ENCODE measurements around the gene MEG3.

MEG3 gene

GRCh38 chr14:100834082-100834793 is 8.3 kb downstream of the MEG3 start:
- no peak for DNase-seq

DNA sequence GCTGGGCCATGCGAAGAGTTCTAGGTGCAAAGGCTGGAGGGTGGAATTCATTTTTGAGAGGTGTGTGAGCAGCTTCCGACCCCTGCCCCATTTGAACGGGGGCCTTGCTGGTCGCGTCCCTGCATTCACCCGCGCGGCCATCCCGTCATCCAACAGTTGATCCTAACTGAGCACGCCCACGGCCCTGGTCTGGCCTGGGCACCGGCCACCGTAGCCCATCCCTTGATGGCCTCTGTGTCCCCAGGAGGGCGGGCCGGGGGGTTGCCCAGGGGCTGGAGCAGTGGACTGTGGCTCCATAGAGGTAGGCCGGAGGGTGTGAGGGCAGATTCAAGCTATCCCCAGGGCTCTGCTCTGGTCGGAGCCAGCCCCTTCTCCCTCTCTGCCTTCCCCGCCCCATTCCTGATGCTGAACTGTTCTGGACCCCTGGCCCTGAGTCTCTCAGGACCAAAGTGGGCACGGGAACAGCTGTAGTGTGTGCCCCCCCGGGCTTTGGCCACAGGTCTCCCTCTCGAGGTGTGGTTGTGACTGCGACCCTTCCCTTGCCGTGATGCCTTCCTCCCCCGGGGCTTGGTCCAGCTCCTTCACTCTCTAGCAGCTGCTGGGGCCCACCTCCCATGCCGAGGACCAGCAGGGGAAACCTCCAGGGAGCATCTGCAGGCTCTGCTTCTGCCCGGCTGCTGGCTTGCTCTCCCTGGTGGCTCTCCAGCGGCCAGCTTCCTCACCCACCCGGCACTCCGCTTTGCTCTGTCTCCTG is 9.1 kb downstream of the MEG3 start:
- no peak for DNase-seq

DNA sequence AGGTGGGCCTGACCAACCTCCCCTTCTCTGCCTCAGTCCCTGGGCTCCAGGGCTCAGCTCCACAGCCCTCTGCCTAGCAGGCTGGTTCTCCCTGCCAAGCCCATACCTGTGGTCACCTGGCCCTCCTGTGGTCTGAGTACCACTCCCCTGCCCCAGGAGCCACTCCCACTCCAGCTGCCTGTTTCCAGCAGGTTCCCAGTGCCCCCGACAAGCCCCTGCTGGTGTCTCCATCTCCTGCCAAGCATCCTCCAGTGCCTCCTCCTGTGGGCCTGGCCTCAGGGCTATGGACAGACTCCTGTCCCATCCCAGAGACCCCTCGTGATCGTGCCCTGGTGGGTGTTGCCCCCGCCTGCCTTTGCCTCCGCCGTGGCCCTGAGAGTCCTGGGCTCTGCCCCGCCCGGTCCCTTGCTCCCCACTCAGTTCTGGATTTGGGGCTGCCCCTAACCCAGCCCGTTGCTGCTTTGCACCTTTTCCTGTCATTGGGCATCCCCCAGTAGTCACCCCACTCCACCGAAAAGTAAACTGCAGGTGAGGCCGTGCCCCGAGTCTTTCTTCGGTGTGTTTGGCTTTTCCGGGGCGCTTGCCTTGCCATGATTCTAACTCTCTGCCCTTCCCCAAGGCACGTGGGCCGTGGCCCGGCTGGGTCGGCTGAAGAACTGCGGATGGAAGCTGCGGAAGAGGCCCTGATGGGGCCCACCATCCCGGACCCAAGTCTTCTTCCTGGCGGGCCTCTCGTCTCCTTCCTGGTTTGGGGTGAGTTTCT is 9.8 kb downstream of the MEG3 start:
- no peak for DNase-seq

DNA sequence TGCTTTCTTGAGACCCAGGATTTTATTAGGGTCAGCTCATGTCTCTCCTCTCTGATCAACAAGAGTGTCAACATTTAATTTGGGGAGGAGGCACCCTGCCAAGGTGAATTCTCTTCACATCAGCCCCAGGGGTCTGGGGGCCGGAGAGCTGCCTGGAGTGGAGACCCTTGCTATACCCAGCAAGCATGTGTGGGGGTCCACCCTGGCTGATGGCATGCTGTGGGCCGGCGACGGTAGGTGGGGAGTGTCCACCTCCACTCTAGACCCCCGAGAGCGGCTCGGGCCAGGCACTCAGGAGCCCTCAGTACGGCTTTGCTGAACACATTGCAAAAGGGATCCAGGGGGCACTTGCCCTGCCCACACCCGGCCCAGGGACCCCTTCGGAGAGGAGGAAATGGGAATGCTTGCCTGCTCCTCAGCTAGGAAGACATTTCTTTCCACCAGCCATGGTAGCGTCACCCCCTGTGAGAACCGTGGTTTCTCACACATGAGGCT is 10.4 kb downstream of the MEG3 start:
- DNase-seq, result no peak

- peak; percentile 36 for DNase-seq
Measured at GRCh38 chr14:100836941-100837804, 11.3 kb downstream of the MEG3 start.

DNA sequence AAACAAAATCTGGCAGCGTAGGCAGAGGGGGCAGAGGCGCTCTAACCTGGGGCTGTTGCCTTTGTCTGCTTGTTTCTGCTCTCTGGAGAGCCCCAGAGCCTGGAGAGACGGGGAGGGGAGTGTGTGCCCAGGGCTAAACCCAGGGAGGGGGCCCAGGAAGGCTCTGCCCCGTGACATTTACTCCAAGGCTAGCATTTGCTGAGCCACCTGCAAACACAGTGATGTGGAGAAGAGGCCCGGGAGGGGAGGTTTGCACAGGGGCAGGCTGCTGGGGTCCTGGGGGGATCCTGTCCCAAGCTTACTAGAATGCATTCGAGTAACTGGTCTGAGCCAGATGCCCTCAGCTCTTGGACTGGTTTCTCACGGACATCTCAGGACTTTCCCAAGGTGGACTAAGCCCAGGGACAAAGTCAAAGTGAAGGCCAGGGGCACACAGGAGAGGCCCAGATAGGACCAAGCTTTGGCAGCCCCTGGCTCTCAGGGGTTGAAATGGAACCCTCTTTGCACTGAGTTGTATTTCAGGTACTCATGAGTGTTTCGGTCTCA is 12.0 kb downstream of the MEG3 start:
- no peak for DNase-seq

GRCh38 chr14:100838493-100839314 is 12.8 kb downstream of the MEG3 start:
- DNase-seq, result no peak

DNA sequence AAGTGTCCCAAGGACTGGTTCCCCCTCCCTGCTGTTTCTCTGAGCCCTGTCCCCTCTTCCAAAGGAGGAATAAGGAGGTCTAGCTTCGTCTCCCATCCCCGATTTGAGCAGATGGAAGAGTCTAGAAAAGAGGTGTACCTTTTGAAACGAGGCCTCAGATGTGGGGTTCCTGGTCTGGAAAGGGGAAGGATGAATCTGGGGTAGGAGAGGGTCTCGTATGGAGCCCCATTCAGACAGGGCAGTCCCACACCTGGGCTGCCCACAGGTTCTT is 13.3 kb downstream of the MEG3 start:
- no peak for DNase-seq

DNA sequence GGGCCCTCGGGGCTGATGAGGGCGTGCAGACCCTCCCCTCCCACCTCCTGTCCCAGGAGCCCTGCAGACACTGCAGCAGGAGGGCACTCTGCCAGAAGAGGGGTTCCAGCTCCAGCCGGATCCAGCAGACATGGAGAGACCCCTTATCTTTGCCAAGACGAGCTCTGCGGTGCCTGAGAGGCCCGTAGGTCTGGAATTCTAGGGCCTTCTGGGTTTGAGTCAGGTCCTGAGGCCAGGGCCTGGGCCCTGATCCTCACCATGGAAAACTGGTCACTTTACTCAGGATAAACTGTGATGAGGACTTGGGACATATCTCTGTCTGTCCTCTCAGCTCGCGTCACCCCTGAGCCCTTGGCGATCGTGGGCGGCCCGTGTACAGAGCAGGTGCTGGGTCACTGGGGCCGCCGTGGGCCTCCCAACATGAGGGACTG is 13.8 kb downstream of the MEG3 start:
- no peak for DNase-seq

- no peak for DNase-seq
Measured at GRCh38 chr14:100840286-100841065, 14.6 kb downstream of the MEG3 start.

- DNase-seq, result no peak
Measured at GRCh38 chr14:100841066-100841760, 15.3 kb downstream of the MEG3 start.

DNA sequence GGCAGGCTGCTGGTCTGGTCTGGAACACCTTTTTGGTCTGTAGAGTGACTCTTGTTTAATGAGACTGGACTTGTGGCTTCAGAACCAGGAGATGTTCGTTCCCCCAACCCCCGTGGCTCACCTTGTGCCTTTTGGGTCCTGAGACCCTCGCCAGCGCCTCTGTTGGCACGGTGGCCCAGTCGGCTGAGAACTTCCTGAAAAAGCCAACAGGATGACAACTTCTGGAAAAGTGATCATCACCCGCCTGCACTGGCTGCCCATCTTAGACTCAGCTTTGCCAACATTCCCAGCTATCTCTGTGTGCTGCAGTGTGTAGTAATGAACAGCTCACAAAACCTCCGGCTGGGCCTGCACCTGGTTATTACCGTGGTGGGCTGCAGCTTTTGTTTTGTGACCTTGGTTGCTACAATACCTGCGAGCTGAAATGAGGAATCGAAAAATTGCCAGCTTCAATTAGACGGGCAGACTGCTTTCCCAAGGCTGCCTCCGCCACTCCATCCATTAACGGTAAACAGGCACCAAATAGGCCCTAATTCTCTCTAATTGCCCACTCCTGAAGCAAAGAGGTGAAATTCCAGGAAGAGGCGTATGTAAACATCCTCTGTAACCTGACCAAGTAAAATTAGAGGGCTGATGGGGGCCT is 16.0 kb downstream of the MEG3 start:
- peak; percentile 94 for DNase-seq

- DNase-seq, result peak; percentile 38
Measured at GRCh38 chr14:100842799-100843198, 16.9 kb downstream of the MEG3 start.

DNA sequence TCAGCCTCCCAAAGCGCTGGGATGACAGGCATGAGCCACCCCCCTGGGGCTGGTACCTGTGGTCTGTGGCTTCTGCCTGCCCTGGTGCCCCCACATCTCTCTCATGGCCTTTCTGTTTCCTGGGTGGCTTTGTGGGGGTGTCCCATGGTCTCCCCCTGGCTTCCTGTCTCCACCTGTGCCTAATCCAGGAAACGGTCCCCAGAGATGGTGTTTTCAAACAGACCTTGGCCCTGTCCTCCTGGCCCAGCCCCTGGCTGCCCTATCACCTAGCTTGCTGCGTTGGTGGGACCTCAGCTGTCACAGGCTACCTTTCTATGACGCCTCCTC is 18.1 kb downstream of the MEG3 start:
- no peak for DNase-seq

DNA sequence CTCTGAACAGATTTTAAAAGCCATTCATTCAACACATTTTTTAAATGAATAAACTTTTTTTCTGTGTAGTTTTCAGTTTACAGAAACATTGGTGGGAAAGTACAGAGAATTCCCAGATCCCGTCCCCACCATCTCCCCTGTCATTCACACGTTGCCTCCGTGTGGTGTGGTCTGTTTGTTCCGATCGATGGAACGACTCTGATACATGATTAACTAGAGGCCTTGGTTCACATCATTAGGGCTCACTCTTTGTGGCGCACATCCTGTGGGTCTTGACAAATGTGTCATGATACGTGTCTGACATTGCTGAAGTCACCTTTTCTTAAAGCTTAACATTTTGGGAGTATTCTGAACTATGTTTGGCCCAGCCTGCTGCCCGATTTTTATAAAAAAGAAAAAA is 18.5 kb downstream of the MEG3 start:
- DNase-seq, result no peak

DNA sequence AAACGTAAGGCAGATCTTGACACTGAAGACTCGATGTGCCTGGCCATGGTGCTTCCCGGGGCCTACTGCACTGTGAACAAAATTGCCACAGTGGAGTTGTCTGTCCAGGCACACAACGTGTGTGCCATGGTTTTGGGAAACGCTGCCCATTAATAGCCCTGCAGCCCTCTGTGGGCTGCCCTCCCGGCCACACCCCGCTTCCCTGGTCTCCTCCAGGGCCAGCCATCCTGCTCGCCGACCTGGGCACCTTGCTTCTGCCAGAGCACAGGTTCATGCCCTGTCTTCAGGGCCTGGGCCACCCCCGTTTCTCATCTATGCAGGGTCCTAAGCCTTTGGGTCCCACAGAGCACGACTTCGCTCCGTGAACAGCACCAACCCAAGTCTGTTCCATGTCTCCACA is 18.9 kb downstream of the MEG3 start:
- DNase-seq, result no peak

GRCh38 chr14:100845341-100845740 is 19.4 kb downstream of the MEG3 start:
- no peak for DNase-seq

DNA sequence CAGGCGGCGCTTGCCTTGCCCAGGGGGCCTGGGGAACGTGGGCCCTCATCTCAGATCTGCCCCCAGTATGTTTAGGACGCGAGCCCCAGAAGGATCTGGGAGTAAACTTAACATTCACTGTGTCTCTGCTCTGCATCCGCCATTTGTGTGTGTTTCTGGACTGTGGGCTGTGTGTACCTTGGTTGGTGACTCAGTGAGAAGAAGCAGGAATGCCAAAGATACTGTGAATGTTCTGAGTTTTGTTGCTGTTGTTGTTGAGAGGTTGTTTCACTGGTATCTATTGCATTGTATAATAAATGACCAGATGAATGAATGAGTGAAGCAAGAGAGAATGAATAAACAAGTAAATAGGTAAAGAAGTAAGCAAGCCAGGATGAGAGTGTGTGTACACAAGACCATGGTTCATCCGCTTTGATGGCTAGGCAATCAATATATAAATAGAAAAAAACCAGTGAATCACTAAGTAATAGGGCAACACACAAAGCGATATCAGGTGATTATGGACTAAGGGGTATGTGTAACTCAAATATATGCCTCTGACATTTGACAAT is 20.5 kb downstream of the MEG3 start:
- DNase-seq, result no peak

DNA sequence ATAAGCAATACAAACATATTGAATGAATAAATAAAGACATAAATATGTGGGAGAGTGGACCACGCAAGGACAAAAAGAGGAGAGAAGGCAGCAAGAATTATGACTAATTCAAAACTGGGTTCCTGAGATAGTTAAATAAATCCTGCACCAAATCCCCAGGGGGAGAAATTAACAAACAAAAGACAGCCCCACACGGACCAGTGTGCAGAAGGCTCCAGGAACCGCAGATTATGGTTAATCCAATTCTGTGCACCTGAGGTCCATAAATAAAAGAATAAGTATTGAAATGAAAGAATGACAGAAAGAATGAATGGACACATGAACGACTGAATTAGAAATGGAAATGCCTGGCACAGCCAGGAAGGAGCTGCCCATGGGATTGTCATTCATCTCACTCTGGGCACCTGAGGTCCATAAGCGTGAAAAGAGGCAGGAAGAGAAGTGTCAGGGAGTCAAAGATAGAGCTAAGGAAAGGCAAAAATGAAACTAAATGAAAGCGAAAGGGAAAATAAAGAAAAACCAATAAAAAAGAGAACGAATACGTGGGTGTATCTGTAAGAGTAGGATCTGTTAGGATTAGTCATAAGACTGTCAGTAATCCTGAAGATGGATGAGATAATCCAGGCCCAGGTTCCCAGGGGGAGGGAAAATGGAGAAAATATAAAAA is 23.3 kb downstream of the MEG3 start:
- DNase-seq, result no peak
